Psoas muscle (tissue), 8 donors: ENCODE data around the gene TIPARP. TPM values are rescaled to one million over a fixed set of nuclear protein-coding genes. Genes with fewer than 3 reads are reported as not detected.

ENCODE experiments used
- ATAC-seq, 4 donors: fragments of 200-7000 bp; cut with Tn5 transposase; one replicate each; pipeline ENCODE4 v1.9.1; 2020; ENCODE audit warnings: moderate library complexity in 3 of 4, mild to moderate bottlenecking in 2 of 4
- DNase-seq, 2 donors: peaks; one replicate each; pipeline ENCODE4 v3.0.0-alpha.2; 2020
- H3K27ac ChIP-seq: fragments of 200-600 bp; one replicate; pipeline ENCODE4 v1.8.0; 2022
- H3K27me3 ChIP-seq, 3 donors: fragments of 200-600 bp in 1 of 3; one replicate each; pipeline versions ENCODE4 v1.6.1 to v1.8.0; 2013 to 2022; ENCODE audit warnings: low read length in 2 of 3, mild to moderate bottlenecking in 2 of 3, moderate library complexity in 1 of 3; ENCODE audit not compliant: insufficient read depth in 3 of 3
- H3K36me3 ChIP-seq, 2 donors: fragments of 200-600 bp in 1 of 2; one replicate each; pipeline versions ENCODE4 v1.6.1 to v1.8.0; 2013 to 2022; ENCODE audit warnings: low read depth in 1 of 2, mild to moderate bottlenecking in 1 of 2, moderate library complexity in 1 of 2; ENCODE audit not compliant: insufficient read depth in 1 of 2
- H3K4me1 ChIP-seq: fragments of 200-600 bp; one replicate; pipeline ENCODE4 v1.8.0; 2022
- H3K4me3 ChIP-seq: fragments of 200-600 bp; one replicate; pipeline ENCODE4 v1.8.0; 2022; ENCODE audit warnings: mild to moderate bottlenecking
- H3K9me3 ChIP-seq: fragments of 200-600 bp; one replicate; pipeline ENCODE4 v1.8.0; 2022
- WGBS, 3 donors: extraction: QIAGEN DNeasy Blood & Tissue Kit; methylation state at CpG; one replicate each; pipeline versions ENCODE4 v1.1.6 to v1.1.7; 2013; 5-methylcytosine and 5-hydroxymethylcytosine counted together
- intact Hi-C, 2 donors: fragments of 100-400 bp; cut with DNase I; formaldehyde crosslinking; loops; one replicate each; pipeline versions ENCODE4 v1.11.0 to v1.14.2; 2022
- polyA plus RNA-seq, 3 donors: library from polyadenylated mRNA; stranded (reverse); fragments of 200-250 nt; gene quantifications; one replicate each; pipeline ENCODE4 v1.2.3, GENCODE V29; 2013
- total RNA-seq, 4 donors: library from RNA; stranded (reverse); fragmentation: NEBNext Ultra II Directional in 2 of 4; extraction: Animal tissue kit (Norgen Biotek cat#: 25700) in 2 of 4; gene quantifications; one replicate each; pipeline versions ENCODE4 v1.2.1 to v1.2.4, GENCODE V29; 2021 to 2023
- TF ChIP-seq, protein P1 (sequence below): fragments of 200-600 bp; IDR thresholded peaks from one replicate; pipeline ENCODE4 v1.8.0; 2022; ENCODE audit warnings: antibody characterized with exemption
- donor health status: healthy with polysubstance abuse.
- donor health status: DM: no; HTN: no; CAD: no; lungs with moderate emphysema.
- donor health status: Bipolar disorder and iron deficiency.
- donor health status: healthy.
- donor health status: DM: yes; HTN: yes; CAD: no.
- donor health status: DM: no; HTN: no; CAD: no.
- donor health status: DM: no; HTN: no; CAD: no.
- donor health status: DM: yes; HTN: yes; CAD: no.

TIPARP gene
- total and polyA plus RNA-seq, 7 donors, result 9.4 to 22.3 (median 15.0) TPM

DNA sequence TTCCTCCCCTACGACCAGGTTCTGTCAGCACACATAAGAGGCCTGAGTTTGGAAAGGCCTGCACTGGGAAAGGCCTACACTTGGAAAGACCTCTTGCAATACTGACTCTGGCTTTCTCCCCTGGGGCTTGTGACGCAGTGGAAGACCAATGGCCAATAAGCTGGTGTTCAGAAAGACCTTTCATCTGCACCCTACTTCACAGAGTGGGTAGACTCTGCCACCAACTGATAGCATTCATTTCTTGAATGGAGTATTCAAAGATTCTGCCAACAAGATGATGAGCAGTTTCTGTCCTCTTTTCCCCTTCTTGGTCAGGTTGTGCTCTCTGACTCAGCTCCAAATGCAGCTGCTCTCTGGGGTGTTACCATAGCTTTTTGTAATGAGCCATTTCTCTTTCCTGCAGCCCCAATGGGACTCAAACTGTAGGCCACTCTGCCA is 48.8 kb downstream of the TIPARP start:
- DNase-seq (no peak), ATAC-seq (no peak)

DNA sequence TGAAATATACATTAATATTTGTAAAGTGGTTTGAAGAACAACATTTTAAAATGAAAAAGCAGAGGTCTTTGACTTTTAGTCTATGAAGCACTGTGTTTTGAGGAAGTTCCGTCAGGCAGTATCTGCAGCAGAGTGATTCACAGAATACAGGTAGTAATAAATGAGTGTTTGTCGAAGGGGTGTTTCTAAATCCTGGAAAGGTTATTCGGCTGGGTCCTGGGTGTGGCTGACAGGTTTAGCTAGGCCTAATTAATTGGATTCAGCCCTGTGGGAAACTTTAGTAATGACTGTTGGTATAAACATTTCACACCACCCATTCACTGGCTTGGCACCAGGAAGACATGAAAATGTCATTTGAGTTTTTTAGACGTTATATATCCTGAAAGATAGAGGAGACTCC is 51.3 kb downstream of the TIPARP start:
- no peak overlapping the region for H3K4me3 ChIP-seq
- intact Hi-C loops, result no loop called here
- H3K27me3 ChIP-seq, result no peaks in the 10 kb centered on the region
- no peaks in the 10 kb centered on the region for H3K4me1 ChIP-seq
- DNase-seq (no peak), ATAC-seq (no peak)
- no peaks in the 10 kb centered on the region for H3K36me3 ChIP-seq
- no peaks in the 10 kb centered on the region for H3K9me3 ChIP-seq
- no peak overlapping the region for H3K27ac ChIP-seq
- WGBS, 3 donors, result 57 to 69% (median 60%) methylated on average over 4 of the region's 4 CpGs
- TF ChIP-seq, protein P1, sequence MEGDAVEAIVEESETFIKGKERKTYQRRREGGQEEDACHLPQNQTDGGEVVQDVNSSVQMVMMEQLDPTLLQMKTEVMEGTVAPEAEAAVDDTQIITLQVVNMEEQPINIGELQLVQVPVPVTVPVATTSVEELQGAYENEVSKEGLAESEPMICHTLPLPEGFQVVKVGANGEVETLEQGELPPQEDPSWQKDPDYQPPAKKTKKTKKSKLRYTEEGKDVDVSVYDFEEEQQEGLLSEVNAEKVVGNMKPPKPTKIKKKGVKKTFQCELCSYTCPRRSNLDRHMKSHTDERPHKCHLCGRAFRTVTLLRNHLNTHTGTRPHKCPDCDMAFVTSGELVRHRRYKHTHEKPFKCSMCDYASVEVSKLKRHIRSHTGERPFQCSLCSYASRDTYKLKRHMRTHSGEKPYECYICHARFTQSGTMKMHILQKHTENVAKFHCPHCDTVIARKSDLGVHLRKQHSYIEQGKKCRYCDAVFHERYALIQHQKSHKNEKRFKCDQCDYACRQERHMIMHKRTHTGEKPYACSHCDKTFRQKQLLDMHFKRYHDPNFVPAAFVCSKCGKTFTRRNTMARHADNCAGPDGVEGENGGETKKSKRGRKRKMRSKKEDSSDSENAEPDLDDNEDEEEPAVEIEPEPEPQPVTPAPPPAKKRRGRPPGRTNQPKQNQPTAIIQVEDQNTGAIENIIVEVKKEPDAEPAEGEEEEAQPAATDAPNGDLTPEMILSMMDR, result no peak

More for the DNA sequence above, 48.8 kb downstream of the TIPARP start:
- Histone ChIP-seq H3K27me3 (no peaks in the 10 kb centered on the region), H3K36me3 (no peaks in the 10 kb centered on the region), H3K4me3 (no peak overlapping the region), H3K9me3 (no peaks in the 10 kb centered on the region), H3K4me1 (no peaks in the 10 kb centered on the region), H3K27ac (no peak overlapping the region)
- intact Hi-C loops, result no loop called here
- TF ChIP-seq, protein P1, result no peak
- 53 to 59% (median 55%) methylated on average over 2 of the region's 2 CpGs for WGBS, 3 donors

DNA sequence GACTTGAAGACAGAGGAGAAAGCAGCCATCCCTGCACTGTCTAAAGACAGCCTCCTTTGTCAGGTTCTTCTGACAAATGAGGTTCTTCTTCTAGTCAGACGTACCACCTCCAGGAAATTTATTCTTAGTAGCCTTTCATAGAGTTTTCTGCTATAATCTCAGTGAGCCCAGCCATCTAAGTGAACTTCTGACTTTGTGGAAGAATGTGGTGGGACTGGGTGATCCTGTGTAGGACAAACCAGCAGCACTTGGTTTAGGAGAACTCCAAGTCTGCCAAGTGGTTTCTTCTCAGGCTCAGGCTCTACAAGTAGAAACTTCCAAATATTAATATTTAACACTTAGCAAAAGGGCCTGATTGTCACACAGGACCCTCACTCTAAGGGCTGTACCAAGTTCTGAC is 52.1 kb downstream of the TIPARP start:
- Histone ChIP-seq H3K4me3 (no peak overlapping the region), H3K9me3 (no peaks in the 10 kb centered on the region), H3K36me3 (no peaks in the 10 kb centered on the region), H3K27me3 (no peaks in the 10 kb centered on the region), H3K27ac (no peak overlapping the region), H3K4me1 (no peaks in the 10 kb centered on the region)
- DNase-seq (no peak), ATAC-seq (no peak)
- whole genome bisulfite sequencing, 3 donors, result 83 to 90% (median 89%) methylated on average over 1 of the region's 1 CpG
- intact Hi-C loops, result no loop called here
- TF ChIP-seq, protein P1, result no peak

DNA sequence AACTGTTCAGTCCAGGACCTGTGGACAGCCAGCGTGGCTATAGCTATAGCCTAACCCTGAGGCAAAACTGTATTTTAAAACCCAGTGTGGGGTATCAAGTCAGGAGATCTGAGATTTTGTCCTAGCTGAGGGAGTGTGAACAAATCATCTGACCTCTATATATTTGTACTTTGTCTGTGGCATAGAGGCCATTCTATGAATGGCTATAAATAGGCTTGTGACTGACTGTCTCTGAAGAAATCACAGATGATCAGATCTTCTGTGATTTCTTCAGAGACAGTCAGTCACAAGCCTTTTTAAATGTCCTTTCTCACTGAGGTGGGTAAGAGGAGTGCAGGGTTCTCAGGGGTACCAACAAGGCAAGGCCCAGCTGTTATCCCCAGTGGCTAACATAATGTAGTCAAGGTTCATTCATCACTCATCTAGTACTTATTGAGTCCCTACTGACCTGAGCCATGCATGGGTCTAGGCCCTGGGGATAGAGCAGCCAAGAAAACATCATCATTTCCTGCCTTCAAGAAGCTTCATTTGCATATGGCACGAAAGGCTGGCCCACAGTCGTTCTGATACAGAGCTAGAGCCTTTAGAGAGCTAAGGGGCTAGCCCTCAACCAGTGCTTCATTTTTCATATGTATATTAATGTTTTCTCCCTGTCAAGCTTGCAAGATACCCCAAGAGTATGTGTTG is 53.3 kb downstream of the TIPARP start:
- intact Hi-C loops, result no loop called here

More for the DNA sequence above, 53.3 kb downstream of the TIPARP start:
- H3K9me3 ChIP-seq, result no peaks in the 10 kb centered on the region
- H3K27ac ChIP-seq, result no peak overlapping the region
- TF ChIP-seq, protein P1, result no peak
- H3K27me3 ChIP-seq, result no peaks in the 10 kb centered on the region
- WGBS, 3 donors, result 78 to 82% (median 82%) methylated on average over 3 of the region's 3 CpGs
- H3K36me3 ChIP-seq, result no peaks in the 10 kb centered on the region
- H3K4me1 ChIP-seq, result no peaks in the 10 kb centered on the region
- ATAC-seq (peak; percentile 48 to 84 (median 68)), DNase-seq (no peak)
- H3K4me3 ChIP-seq, result no peak overlapping the region
